Smooth muscle cell (in vitro differentiated cells): Measurements from ENCODE around the gene SDC4. TPM values are rescaled to one million over a fixed set of nuclear protein-coding genes. Genes with fewer than 3 reads are reported as not detected.

Source experiments
- DNase-seq: peaks from one replicate; lab custom pipeline; 2025; ENCODE audit not compliant: unreplicated experiment; lab: John Stamatoyannopoulos, UW
- H2AFZ ChIP-seq: fragments of 200-600 bp; sonication (generic); 2 replicates; pipeline ENCODE4 v1.6.0; 2016; ENCODE audit warnings: antibody characterized with exemption, low read depth, mild to moderate bottlenecking
- H3F3A ChIP-seq: fragments of 200-600 bp; sonication (generic); 2 replicates; pipeline ENCODE4 v1.6.0; 2017; ENCODE audit warnings: antibody characterized with exemption, low read depth
- H3K27ac ChIP-seq: fragments of 200-600 bp; sonication (generic); 2 replicates; pipeline ENCODE4 v1.5.1; 2016; ENCODE audit warnings: low read depth, mild to moderate bottlenecking
- H3K27me3 ChIP-seq: fragments of 200-600 bp; sonication (generic); 2 replicates; pipeline ENCODE4 v1.6.1; 2016; ENCODE audit warnings: low read depth, mild to moderate bottlenecking
- H3K36me3 ChIP-seq: fragments of 200-600 bp; sonication (generic); 2 replicates; pipeline ENCODE4 v1.5.1; 2016; ENCODE audit warnings: low read depth
- H3K4me1 ChIP-seq: fragments of 200-600 bp; sonication (generic); 2 replicates; pipeline ENCODE4 v1.5.1; 2016; ENCODE audit warnings: low read depth
- H3K4me2 ChIP-seq: fragments of 200-600 bp; sonication (generic); 2 replicates; pipeline ENCODE4 v1.6.0; 2016; ENCODE audit warnings: mild to moderate bottlenecking
- H3K4me3 ChIP-seq: fragments of 200-600 bp; sonication (generic); 2 replicates; pipeline ENCODE4 v1.5.1; 2016; ENCODE audit warnings: mild to moderate bottlenecking
- H3K79me2 ChIP-seq: fragments of 200-600 bp; sonication (generic); 2 replicates; pipeline ENCODE4 v1.6.0; 2016; ENCODE audit warnings: low read depth, mild to moderate bottlenecking
- H3K9ac ChIP-seq: fragments of 200-600 bp; sonication (generic); 2 replicates; pipeline ENCODE4 v1.6.0; 2016; ENCODE audit warnings: low read depth
- H3K9me3 ChIP-seq: fragments of 200-600 bp; sonication (generic); replicated peaks from 2 replicates; pipeline ENCODE4 v1.5.1; 2016; ENCODE audit warnings: low read depth
- H4K20me1 ChIP-seq: fragments of 200-600 bp; sonication (generic); 2 replicates; pipeline ENCODE4 v1.6.0; 2016; ENCODE audit warnings: low read depth
- CTCF ChIP-seq: fragments of 200-600 bp; sonication (generic); IDR thresholded peaks from 2 replicates; pipeline ENCODE4 v1.5.1; 2017; ENCODE audit warnings: borderline replicate concordance, mild to moderate bottlenecking, antibody characterized with exemption; ENCODE audit not compliant: insufficient read depth, poor library complexity, severe bottlenecking
- WGBS: methylation state at CpG from one replicate; pipeline ENCODE4 v1.1.7; 2016; ENCODE audit warnings: low lambda C conversion rate; 5-methylcytosine and 5-hydroxymethylcytosine counted together
- polyA plus RNA-seq: library from polyadenylated mRNA; unstranded; fragments of >200 nt; fragmentation: Nextera tagmentation; extraction: Ambion mirVana; gene quantifications from 2 replicates; pipeline ENCODE4 v1.2.1, GENCODE V29; 2016
- total RNA-seq: library from RNA; depleted of rRNA; stranded (reverse); fragments of >200 nt; gene quantifications from 2 replicates; pipeline ENCODE4 v1.2.3, GENCODE V29; 2014

SDC4 gene
- total and polyA plus RNA-seq, 2 experiments from 2014 or later = 45.0 to 70.7 TPM

DNA sequence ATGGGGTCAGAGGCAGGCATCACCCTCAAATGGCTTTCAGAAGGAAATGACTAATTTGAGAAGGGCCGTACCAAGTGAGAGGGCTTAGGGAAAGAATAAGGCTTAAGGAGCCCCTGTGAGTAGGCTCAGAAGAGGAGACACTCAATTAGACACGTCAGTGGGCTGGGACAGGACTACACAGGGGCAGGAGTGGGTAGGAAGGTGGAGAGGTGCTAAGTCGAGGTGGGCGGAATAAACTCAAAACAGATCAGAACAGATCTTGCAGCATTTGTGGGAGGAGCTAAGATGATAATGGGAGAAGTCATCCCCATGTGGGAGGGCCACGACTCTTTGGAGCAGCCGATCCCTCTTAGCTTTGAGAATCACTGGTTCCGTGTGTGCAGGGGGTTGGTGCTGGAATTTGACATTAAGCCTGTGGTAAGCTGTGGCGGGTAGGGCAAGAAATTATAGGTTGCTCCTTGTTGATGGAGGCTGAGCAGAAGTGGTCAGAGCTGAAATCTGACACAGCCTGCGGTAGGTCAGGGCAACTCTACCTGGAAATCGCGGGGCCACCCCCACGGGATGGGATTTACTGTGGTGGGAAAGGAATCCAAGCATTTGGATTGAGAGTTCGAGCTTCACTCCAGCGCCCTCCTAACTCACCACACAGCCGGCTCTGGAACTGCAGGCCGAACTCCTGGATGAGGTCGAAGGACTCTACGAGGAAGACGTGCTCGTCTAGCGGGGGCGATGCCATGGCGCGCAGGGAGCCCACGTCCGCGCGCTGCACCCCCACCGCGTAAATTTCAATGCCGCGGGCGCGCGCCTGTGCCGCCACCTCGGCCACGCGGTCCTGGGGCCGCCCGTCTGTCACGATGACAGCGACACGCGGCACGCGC is 44.4 kb downstream of the SDC4 start:
- Histone ChIP-seq H3K9me3 (no peaks in the 10 kb centered on the region), H3F3A (no peaks in the 10 kb centered on the region), H3K79me2 (no peaks in the 10 kb centered on the region), H3K4me2 (no peak overlapping the region), H3K4me3 (no peak overlapping the region), H3K9ac (no peak overlapping the region), H3K27me3 (no peaks in the 10 kb centered on the region), H3K4me1 (no peaks in the 10 kb centered on the region), H2AFZ (no peak overlapping the region), H3K36me3 (no peaks in the 10 kb centered on the region), H3K27ac (no peak overlapping the region), H4K20me1 (no peaks in the 10 kb centered on the region)
- no peak for TF ChIP-seq CTCF
- DNase-seq = no peak
- 90% methylated on average over 47 of the region's 47 CpGs for WGBS

- no peak for TF ChIP-seq CTCF
- Histone ChIP-seq H3K4me1 (no peaks in the 10 kb centered on the region), H3K36me3 (no peaks in the 10 kb centered on the region), H3K27me3 (no peaks in the 10 kb centered on the region), H3K9ac (no peak overlapping the region), H3K9me3 (no peaks in the 10 kb centered on the region), H3K79me2 (no peaks in the 10 kb centered on the region), H4K20me1 (no peaks in the 10 kb centered on the region), H3F3A (no peaks in the 10 kb centered on the region), H3K27ac (no peak overlapping the region), H2AFZ (no peak overlapping the region), H3K4me3 (no peak overlapping the region), H3K4me2 (no peak overlapping the region)
- DNase-seq = no peak
- 95% methylated on average over 5 of the region's 5 CpGs for WGBS
Measured at GRCh38 chr20:45301824-45302271, 46.4 kb downstream of the SDC4 start.

DNA sequence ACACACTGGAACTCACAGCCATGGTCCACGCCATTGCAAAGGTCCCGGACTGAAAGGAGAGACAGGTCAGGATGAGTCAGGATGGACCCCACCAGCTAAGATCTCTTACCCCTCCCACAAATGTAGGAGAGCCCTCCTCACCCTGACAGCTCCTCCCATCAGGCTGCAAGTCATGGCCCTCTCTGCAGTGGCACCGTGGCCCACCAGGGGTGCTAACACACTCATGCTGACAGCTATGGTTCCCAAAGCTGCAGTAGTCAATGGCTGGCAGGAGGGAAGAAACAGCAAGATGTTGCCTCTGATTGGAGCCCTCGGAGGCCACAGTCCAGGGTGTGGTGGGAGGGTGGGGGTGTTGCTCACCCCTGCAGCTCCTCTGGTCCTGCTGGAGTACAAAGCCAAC is 47.3 kb downstream of the SDC4 start:
- Histone ChIP-seq H3K27me3 (no peaks in the 10 kb centered on the region), H3K4me2 (no peak overlapping the region), H3K4me1 (no peaks in the 10 kb centered on the region), H3F3A (no peaks in the 10 kb centered on the region), H4K20me1 (no peaks in the 10 kb centered on the region), H3K27ac (no peak overlapping the region), H3K4me3 (no peak overlapping the region), H3K79me2 (no peaks in the 10 kb centered on the region), H2AFZ (no peak overlapping the region), H3K9ac (no peak overlapping the region), H3K36me3 (no peaks in the 10 kb centered on the region), H3K9me3 (no peaks in the 10 kb centered on the region)
- no peak for DNase-seq
- peak; percentile 24 for TF ChIP-seq CTCF
- 43% methylated on average over 4 of the region's 4 CpGs for WGBS

- H3K27ac ChIP-seq = no peak overlapping the region
- H3K4me1 ChIP-seq = no peaks in the 10 kb centered on the region
- H3K9me3 ChIP-seq = no peaks in the 10 kb centered on the region
- WGBS = 93% methylated on average over 6 of the region's 6 CpGs
- H3K4me2 ChIP-seq = no peak overlapping the region
- H3K36me3 ChIP-seq = no peaks in the 10 kb centered on the region
- H3K27me3 ChIP-seq = no peaks in the 10 kb centered on the region
- no peak for DNase-seq
- no peaks in the 10 kb centered on the region for H4K20me1 ChIP-seq
- H3K79me2 ChIP-seq = no peaks in the 10 kb centered on the region
- no peak for TF ChIP-seq CTCF
- no peak overlapping the region for H3K9ac ChIP-seq
- no peaks in the 10 kb centered on the region for H3F3A ChIP-seq
- H3K4me3 ChIP-seq = no peak overlapping the region
- H2AFZ ChIP-seq = no peak overlapping the region
Measured at GRCh38 chr20:45299786-45300185, 48.4 kb downstream of the SDC4 start.
